ENCODE results near the gene ERCC4.

Gene ERCC4

GRCh38 chr16:13982451-13982850 is 62.5 kb downstream of the ERCC4 start:
- Mint-ChIP-seq H3K27me3 (peaks cover 11% of the 10 kb centered on the region), H3K36me3 (ENCODE audit: low read depth) (no peaks in the 10 kb centered on the region), H3K27ac (no peak overlapping the region), H3K9me3 (peaks cover 4% of the 10 kb centered on the region), H3K4me3 (no peak overlapping the region), H3K4me1 (ENCODE audit: low read depth) (no peaks in the 10 kb centered on the region)

- H3K27me3 Mint-ChIP-seq = peaks cover 14% of the 10 kb centered on the region
- H3K4me1 Mint-ChIP-seq (ENCODE audit: low read depth) = no peaks in the 10 kb centered on the region
- H3K36me3 Mint-ChIP-seq (ENCODE audit: low read depth) = no peaks in the 10 kb centered on the region
- H3K27ac Mint-ChIP-seq = no peak overlapping the region
- H3K9me3 Mint-ChIP-seq = peaks cover 4% of the 10 kb centered on the region
- no peak overlapping the region for H3K4me3 Mint-ChIP-seq
Measured at GRCh38 chr16:13983625-13984024, 63.7 kb downstream of the ERCC4 start.

DNA sequence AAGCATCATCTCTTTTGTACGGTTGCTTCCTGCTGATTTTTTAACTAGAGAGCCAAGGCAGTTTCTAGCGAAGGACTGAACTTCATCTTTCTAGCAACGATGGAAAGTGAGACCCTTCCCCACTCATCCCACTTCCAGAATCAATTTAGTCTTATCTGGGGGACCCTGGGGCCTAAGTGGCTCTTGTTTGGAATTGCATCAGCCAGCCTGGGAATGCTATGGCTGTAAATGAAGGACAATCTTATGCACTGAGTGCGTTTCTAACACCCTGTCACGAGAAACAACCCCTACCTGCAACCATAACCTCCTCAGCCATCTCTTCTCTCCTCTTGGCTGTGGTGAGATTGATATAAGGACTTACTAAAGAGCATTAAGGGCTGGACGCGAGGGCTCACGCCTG is 64.8 kb downstream of the ERCC4 start:
- Mint-ChIP-seq H3K27me3 (peaks cover 14% of the 10 kb centered on the region), H3K9me3 (peaks cover 2% of the 10 kb centered on the region), H3K27ac (no peak overlapping the region), H3K4me1 (ENCODE audit: low read depth) (no peaks in the 10 kb centered on the region), H3K36me3 (ENCODE audit: low read depth) (no peaks in the 10 kb centered on the region), H3K4me3 (no peak overlapping the region)

DNA sequence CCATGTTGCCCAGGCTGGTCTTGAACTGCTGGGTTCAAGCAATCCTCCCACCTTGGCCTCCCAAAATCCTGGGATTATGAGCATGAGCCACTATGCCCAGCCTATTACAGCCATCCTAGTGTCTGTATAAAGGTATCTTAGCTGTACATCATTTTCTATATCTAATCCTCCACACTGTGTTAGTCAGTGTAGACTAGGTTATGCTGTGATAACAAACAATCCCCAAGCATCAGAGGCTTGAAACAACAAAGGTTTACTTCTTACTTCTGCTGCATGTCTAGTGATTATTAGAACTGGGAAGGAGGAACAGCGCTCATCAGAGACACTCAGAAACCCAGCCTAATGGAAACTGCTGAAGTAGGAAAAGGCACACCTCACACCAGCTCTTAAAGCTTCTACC is 68.1 kb downstream of the ERCC4 start:
- Mint-ChIP-seq H3K4me1 (ENCODE audit: low read depth) (no peaks in the 10 kb centered on the region), H3K27me3 (peaks cover 11% of the 10 kb centered on the region)

DNA sequence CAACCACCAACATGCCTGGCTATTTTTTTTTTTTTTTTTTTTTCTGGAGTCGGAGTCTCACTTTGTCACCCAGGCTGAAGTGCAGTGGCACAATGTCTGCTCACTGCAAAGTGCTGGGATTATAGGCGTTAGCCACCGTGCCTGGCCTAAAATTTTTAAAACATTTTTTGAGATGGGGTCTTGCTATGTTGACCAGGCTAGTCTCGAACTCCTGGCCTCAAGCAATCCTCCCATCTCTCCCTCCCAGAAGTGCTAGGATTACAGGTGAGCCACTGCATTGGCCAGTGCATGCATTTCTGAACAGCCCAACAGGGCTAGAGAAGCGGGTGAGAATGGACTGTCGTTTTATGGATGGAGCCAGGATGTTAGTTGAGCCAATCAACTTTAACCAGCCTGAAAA is 72.4 kb downstream of the ERCC4 start:
- Mint-ChIP-seq H3K27me3 (peaks cover 4% of the 10 kb centered on the region), H3K36me3 (ENCODE audit: low read depth) (no peaks in the 10 kb centered on the region), H3K27ac (no peak overlapping the region), H3K4me3 (no peak overlapping the region), H3K4me1 (ENCODE audit: low read depth) (no peaks in the 10 kb centered on the region), H3K9me3 (no peaks in the 10 kb centered on the region)

More for the DNA sequence above, 68.1 kb downstream of the ERCC4 start:
- Mint-ChIP-seq H3K4me3 (no peak overlapping the region), H3K36me3 (ENCODE audit: low read depth) (no peaks in the 10 kb centered on the region), H3K9me3 (no peaks in the 10 kb centered on the region), H3K27ac (no peak overlapping the region)

- Mint-ChIP-seq H3K4me1 (ENCODE audit: low read depth) (peaks cover 4% of the 10 kb centered on the region), H3K27ac (no peak overlapping the region), H3K4me3 (no peak overlapping the region), H3K9me3 (no peaks in the 10 kb centered on the region), H3K36me3 (ENCODE audit: low read depth) (no peaks in the 10 kb centered on the region), H3K27me3 (peaks cover 4% of the 10 kb centered on the region)
Measured at GRCh38 chr16:13992976-13993375, 73.0 kb downstream of the ERCC4 start.

- H3K4me1 Mint-ChIP-seq (ENCODE audit: low read depth) = peaks cover 5% of the 10 kb centered on the region
- H3K27me3 Mint-ChIP-seq = no peaks in the 10 kb centered on the region
- no peaks in the 10 kb centered on the region for H3K9me3 Mint-ChIP-seq
- H3K36me3 Mint-ChIP-seq (ENCODE audit: low read depth) = no peaks in the 10 kb centered on the region
- H3K4me3 Mint-ChIP-seq = no peak overlapping the region
- no peak overlapping the region for H3K27ac Mint-ChIP-seq
Measured at GRCh38 chr16:13994239-13995106, 74.5 kb downstream of the ERCC4 start.

DNA sequence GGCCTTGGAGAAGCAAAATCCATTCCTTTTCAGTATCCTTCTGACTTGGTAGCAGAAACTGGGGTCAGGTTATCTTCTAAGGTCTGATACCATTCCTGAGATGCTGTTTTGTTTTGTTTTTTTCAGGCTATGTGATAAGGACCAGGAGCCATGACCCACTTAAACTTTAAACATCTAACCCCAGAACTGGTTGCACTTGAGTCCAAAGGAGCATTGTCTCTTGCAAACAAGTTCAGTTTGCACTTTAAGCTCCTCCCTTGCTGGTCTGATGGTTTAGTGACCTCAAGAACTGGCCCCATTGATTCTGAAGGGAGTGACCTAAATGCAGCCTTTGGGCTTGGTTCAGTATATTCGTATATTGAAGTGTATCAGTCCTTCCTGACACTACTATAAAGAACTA is 75.2 kb downstream of the ERCC4 start:
- no peak overlapping the region for H3K27ac Mint-ChIP-seq
- no peaks in the 10 kb centered on the region for H3K27me3 Mint-ChIP-seq
- H3K4me1 Mint-ChIP-seq (ENCODE audit: low read depth) = peaks cover 5% of the 10 kb centered on the region
- no peaks in the 10 kb centered on the region for H3K36me3 Mint-ChIP-seq (ENCODE audit: low read depth)
- no peaks in the 10 kb centered on the region for H3K9me3 Mint-ChIP-seq
- H3K4me3 Mint-ChIP-seq = no peak overlapping the region

- no peaks in the 10 kb centered on the region for H3K36me3 Mint-ChIP-seq (ENCODE audit: low read depth)
Measured at GRCh38 chr16:13996778-13997288, 76.9 kb downstream of the ERCC4 start.

DNA sequence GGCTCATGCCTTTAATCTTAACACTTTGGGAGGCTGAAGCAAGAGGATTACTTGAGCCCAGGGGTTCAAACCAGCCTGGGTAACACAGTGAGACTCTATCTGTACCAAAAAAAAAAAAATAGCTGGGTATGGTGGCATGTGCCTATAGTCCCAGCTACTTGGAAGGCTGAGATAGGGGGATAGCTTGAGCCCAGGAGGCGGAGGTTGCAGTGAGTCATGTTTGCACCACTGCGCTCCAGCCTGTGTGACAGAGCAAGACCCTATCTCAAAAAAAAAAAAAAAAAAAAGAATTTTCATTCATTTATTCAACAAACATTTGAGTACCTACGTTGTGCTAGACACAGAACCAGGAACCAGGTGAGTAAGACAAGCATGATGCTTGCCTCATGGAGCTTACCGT is 77.6 kb downstream of the ERCC4 start:
- H3K4me3 Mint-ChIP-seq = no peak overlapping the region
- peaks cover 5% of the 10 kb centered on the region for H3K4me1 Mint-ChIP-seq (ENCODE audit: low read depth)
- H3K27me3 Mint-ChIP-seq = peaks cover 16% of the 10 kb centered on the region
- no peaks in the 10 kb centered on the region for H3K36me3 Mint-ChIP-seq (ENCODE audit: low read depth)
- H3K27ac Mint-ChIP-seq = no peak overlapping the region
- H3K9me3 Mint-ChIP-seq = no peaks in the 10 kb centered on the region

More at GRCh38 chr16:13996778-13997288, 76.9 kb downstream of the ERCC4 start:
- Mint-ChIP-seq H3K4me3 (no peak overlapping the region), H3K9me3 (no peaks in the 10 kb centered on the region), H3K27me3 (peaks cover 11% of the 10 kb centered on the region), H3K27ac (no peak overlapping the region), H3K4me1 (ENCODE audit: low read depth) (peaks cover 5% of the 10 kb centered on the region)

DNA sequence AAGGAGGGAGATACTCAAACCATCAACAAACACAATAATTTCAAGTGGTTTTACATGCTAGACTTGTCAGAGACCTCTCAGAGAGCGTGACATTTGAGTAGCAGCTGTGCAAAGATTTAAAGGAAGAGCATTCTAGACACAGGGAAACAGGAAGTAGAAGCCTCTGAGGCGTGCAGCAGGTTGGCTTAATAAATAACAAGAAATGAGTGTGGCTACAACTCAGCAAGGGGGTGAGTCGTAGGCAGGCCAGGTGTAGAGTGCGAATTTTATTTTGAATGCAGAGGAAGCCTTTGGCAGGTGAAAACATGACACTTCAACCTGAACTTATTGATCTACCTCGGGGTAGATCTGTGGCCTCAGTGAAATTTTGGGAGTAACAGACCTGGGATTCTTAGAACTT is 78.0 kb downstream of the ERCC4 start:
- Mint-ChIP-seq H3K27ac (peak overlapping the region; percentile 15), H3K27me3 (peaks cover 20% of the 10 kb centered on the region), H3K36me3 (ENCODE audit: low read depth) (no peaks in the 10 kb centered on the region), H3K4me1 (ENCODE audit: low read depth) (peaks cover 8% of the 10 kb centered on the region), H3K4me3 (no peak overlapping the region), H3K9me3 (no peaks in the 10 kb centered on the region)

DNA sequence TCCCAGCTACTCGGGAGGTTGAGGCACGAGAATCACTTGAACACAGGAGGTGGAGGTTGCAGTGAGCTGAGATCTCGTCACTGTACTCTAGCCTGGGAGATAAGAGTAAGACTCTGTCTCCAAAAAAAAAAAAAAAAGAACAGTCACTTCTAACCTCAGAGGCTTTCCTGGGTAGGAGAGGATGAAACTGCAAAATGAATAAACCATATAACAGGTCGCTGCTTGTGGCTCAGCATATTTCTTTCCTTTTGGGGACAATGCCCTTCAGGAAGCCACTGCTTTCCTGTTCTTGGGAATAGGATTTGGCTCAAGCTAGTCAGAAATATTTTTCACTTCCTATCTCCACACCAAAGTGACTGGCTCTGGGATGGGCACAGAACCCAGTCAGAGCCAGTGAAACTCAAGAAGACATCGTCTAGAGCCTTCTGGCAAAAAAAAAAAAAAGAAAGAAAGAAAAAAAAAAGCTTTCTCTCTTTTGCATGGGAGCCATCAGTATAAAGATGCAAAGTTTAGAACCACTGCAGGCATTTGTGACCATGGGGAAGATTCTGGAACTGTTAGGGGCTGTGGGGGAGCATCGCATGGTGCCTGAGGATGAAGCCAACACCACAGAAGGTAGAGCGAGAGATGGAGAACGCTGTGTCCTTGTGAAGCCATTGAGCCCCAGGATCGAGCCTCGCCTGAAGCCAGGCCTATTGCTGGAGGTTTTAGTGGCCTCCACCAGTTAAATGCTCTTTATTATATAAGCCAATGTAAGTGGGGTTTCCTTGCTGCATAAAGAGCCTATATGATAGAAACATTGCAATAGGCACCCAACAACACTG is 79.3 kb downstream of the ERCC4 start:
- Mint-ChIP-seq H3K9me3 (no peaks in the 10 kb centered on the region), H3K27ac (no peak overlapping the region), H3K36me3 (ENCODE audit: low read depth) (no peaks in the 10 kb centered on the region), H3K27me3 (peaks cover 21% of the 10 kb centered on the region), H3K4me3 (no peak overlapping the region), H3K4me1 (ENCODE audit: low read depth) (peaks cover 12% of the 10 kb centered on the region)

GRCh38 chr16:13999895-14000425 is 80.0 kb downstream of the ERCC4 start:
- no peak overlapping the region for H3K4me3 Mint-ChIP-seq

DNA sequence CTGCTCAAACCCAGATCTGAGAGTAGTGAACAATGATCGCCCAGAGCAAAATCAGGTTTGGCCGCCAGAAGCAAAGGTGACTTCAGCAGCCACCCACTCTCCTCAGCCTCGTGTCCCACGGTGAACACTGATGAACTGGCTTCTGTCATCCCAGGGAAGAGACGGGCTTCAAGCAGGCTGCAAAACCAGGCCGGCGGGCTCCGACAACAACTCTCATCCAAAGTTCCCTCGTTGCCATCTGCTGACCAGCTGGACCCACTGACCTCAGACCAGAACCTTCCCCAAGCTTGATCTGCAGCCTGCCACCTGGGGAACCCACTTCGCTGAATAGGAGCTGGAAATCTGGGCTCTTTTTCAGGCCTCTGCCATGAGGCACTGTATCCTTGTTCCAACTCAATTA is 81.6 kb downstream of the ERCC4 start:
- H3K9me3 Mint-ChIP-seq = no peaks in the 10 kb centered on the region
- H3K27ac Mint-ChIP-seq = no peak overlapping the region
- no peak overlapping the region for H3K4me3 Mint-ChIP-seq
- H3K4me1 Mint-ChIP-seq (ENCODE audit: low read depth) = peaks cover 12% of the 10 kb centered on the region
- no peaks in the 10 kb centered on the region for H3K36me3 Mint-ChIP-seq (ENCODE audit: low read depth)
- peaks cover 21% of the 10 kb centered on the region for H3K27me3 Mint-ChIP-seq

More at GRCh38 chr16:13999895-14000425, 80.0 kb downstream of the ERCC4 start:
- Mint-ChIP-seq H3K36me3 (ENCODE audit: low read depth) (no peaks in the 10 kb centered on the region), H3K27me3 (peaks cover 21% of the 10 kb centered on the region), H3K9me3 (no peaks in the 10 kb centered on the region), H3K4me1 (ENCODE audit: low read depth) (peaks cover 12% of the 10 kb centered on the region), H3K27ac (no peak overlapping the region)

Data from stimulated activated naive CD8-positive, alpha-beta T cell treated with anti-CD3 and anti-CD28 coated beads, Interleukin-15, Interleukin-2, amounts not matched to agents 100 ng/mL and 50 ng/mL, for 24 hours (primary cell).